GM12878 (cell line): ENCODE results near the gene FGF2.

ENCODE experiments used
- CBX3 ChIP-seq: fragments of 200-600 bp; sonication (generic); IDR thresholded peaks from 2 replicates; pipeline ENCODE4 v1.6.1; 2016; ENCODE audit warnings: low read depth, borderline replicate concordance
- EZH2 ChIP-seq: IDR thresholded peaks from 2 replicates; pipeline ENCODE4 v1.6.1; 2012; ENCODE audit warnings: low read depth, mild to moderate bottlenecking, control low read depth, inconsistent platforms, low read length, borderline replicate concordance; ENCODE audit not compliant: control insufficient read depth
- GABPA ChIP-seq: IDR thresholded peaks from 2 replicates; pipeline ENCODE4 v1.6.1; 2014; ENCODE audit warnings: antibody characterized with exemption, low read depth, mild to moderate bottlenecking, inconsistent platforms
- NFIC ChIP-seq: IDR thresholded peaks from 2 replicates; pipeline ENCODE4 v1.6.1; 2012; ENCODE audit warnings: low read depth, mild to moderate bottlenecking, inconsistent platforms, low read length, moderate library complexity
- POLR2AphosphoS5 ChIP-seq: IDR thresholded peaks from 2 replicates; pipeline ENCODE4 v1.6.1; 2011; ENCODE audit warnings: mild to moderate bottlenecking, low read length, inconsistent platforms
- ZZZ3 ChIP-seq: IDR thresholded peaks from 2 replicates; pipeline ENCODE4 v1.6.1; 2011; ENCODE audit warnings: low read depth; ENCODE audit not compliant: control insufficient read depth, insufficient read length
- TF ChIP-seq, protein P1 (sequence below), 3 experiments: IDR thresholded peaks in 2 of 3; conservative IDR thresholded peaks in 1 of 3; 2 replicates each; pipeline ENCODE4 v1.5.1; 2011; ENCODE audit warnings: low read depth in 3 of 3, low read length in 3 of 3, mild to moderate bottlenecking in 3 of 3, control low read depth in 2 of 3, moderate library complexity in 2 of 3, inconsistent platforms in 1 of 3, mixed read lengths in 1 of 3; ENCODE audit not compliant: control insufficient read depth in 2 of 3, insufficient read depth in 1 of 3; ENCODE audit errors: extremely low read depth in 1 of 3
- TF ChIP-seq, protein P2 (sequence below): fragments of 450-650 bp; IDR thresholded peaks from 2 replicates; pipeline ENCODE4 v1.6.1; 2016; ENCODE audit warnings: mild to moderate bottlenecking
- TF ChIP-seq, protein P3 (sequence below): fragments of 450-650 bp; formaldehyde crosslinking; IDR thresholded peaks from 2 replicates; pipeline ENCODE4 v1.4.0; 2020; ENCODE audit warnings: mild to moderate bottlenecking, moderate library complexity

DNA sequence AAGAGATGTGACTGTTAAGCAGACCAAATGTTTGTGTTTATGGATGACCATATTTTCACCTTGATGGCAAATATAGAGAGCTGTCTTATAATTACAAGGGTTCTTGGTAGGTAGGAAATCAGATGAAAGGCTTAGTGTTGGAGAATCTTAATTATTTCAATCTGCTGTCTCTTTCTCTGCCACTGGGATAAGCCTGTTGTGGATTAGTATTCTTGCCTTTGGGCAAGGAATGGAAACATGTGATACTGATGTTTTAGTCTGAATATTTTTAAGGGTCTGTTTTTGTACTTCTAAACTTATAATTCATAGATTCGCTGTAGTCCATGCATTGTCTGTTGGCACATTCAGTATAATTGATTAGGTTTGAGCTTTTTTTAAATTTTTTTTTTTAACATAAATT is 119.5 kb downstream of the FGF2 start:
- TF ChIP-seq EZH2 (no peak), POLR2AphosphoS5 (no peak), NFIC (no peak), GABPA (no peak), CBX3 (no peak), ZZZ3 (no peak)
- TF ChIP-seq, protein P1, sequence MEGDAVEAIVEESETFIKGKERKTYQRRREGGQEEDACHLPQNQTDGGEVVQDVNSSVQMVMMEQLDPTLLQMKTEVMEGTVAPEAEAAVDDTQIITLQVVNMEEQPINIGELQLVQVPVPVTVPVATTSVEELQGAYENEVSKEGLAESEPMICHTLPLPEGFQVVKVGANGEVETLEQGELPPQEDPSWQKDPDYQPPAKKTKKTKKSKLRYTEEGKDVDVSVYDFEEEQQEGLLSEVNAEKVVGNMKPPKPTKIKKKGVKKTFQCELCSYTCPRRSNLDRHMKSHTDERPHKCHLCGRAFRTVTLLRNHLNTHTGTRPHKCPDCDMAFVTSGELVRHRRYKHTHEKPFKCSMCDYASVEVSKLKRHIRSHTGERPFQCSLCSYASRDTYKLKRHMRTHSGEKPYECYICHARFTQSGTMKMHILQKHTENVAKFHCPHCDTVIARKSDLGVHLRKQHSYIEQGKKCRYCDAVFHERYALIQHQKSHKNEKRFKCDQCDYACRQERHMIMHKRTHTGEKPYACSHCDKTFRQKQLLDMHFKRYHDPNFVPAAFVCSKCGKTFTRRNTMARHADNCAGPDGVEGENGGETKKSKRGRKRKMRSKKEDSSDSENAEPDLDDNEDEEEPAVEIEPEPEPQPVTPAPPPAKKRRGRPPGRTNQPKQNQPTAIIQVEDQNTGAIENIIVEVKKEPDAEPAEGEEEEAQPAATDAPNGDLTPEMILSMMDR (IDR thresholded peaks at IDR 0.05 in 2 of 3, conservative IDR thresholded peaks at IDR 0.05 in 1 of 3; ENCODE audit: control insufficient read depth in 2 of 3, extremely low read depth in 1 of 3, insufficient read depth in 1 of 3, low read depth in 3 of 3, low read length in 3 of 3) = no peak
- TF ChIP-seq, protein P2, sequence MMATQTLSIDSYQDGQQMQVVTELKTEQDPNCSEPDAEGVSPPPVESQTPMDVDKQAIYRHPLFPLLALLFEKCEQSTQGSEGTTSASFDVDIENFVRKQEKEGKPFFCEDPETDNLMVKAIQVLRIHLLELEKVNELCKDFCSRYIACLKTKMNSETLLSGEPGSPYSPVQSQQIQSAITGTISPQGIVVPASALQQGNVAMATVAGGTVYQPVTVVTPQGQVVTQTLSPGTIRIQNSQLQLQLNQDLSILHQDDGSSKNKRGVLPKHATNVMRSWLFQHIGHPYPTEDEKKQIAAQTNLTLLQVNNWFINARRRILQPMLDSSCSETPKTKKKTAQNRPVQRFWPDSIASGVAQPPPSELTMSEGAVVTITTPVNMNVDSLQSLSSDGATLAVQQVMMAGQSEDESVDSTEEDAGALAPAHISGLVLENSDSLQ = no peak
- TF ChIP-seq, protein P3, sequence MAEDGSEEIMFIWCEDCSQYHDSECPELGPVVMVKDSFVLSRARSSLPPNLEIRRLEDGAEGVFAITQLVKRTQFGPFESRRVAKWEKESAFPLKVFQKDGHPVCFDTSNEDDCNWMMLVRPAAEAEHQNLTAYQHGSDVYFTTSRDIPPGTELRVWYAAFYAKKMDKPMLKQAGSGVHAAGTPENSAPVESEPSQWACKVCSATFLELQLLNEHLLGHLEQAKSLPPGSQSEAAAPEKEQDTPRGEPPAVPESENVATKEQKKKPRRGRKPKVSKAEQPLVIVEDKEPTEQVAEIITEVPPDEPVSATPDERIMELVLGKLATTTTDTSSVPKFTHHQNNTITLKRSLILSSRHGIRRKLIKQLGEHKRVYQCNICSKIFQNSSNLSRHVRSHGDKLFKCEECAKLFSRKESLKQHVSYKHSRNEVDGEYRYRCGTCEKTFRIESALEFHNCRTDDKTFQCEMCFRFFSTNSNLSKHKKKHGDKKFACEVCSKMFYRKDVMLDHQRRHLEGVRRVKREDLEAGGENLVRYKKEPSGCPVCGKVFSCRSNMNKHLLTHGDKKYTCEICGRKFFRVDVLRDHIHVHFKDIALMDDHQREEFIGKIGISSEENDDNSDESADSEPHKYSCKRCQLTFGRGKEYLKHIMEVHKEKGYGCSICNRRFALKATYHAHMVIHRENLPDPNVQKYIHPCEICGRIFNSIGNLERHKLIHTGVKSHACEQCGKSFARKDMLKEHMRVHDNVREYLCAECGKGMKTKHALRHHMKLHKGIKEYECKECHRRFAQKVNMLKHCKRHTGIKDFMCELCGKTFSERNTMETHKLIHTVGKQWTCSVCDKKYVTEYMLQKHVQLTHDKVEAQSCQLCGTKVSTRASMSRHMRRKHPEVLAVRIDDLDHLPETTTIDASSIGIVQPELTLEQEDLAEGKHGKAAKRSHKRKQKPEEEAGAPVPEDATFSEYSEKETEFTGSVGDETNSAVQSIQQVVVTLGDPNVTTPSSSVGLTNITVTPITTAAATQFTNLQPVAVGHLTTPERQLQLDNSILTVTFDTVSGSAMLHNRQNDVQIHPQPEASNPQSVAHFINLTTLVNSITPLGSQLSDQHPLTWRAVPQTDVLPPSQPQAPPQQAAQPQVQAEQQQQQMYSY = no peak
